Measurements from ENCODE around the gene GFY.
"Not testable (repeated sequence)": the region's sequence is repeated elsewhere in the genome, so short reads cannot be mapped to it uniquely, and the experiment has no call there.

Gene GFY

DNA sequence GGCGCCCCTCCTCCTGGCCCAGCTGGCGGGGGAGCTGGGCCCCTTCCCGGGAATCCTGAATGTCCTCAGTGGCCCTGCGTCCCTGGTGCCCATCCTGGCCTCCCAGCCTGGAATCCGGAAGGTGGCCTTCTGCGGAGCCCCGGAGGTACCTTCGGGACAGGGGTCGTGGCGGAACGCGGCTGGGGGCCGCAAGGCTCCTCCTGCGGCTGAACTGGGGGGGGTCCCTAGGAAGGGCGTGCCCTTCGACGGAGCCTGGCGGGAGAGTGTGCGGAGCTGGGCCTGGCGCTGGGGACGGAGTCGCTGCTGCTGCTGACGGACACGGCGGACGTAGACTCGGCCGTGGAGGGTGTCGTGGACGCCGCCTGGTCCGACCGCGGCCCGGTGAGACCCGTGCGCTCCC, 36.5 kb downstream of the GFY start:
- no peak for DNase-seq (ENCODE audit: low spot score in 2 of 2)
- no peak overlapping the region for H3K27ac Mint-ChIP-seq
- H3K36me3 Mint-ChIP-seq = peaks cover 38% of the 10 kb centered on the region
- ATAC-seq = no peak
- no peak overlapping the region for H3K4me3 Mint-ChIP-seq
- peaks cover 15% of the 10 kb centered on the region for H3K4me1 Mint-ChIP-seq
- H3K9me3 Mint-ChIP-seq = no peaks in the 10 kb centered on the region

DNA sequence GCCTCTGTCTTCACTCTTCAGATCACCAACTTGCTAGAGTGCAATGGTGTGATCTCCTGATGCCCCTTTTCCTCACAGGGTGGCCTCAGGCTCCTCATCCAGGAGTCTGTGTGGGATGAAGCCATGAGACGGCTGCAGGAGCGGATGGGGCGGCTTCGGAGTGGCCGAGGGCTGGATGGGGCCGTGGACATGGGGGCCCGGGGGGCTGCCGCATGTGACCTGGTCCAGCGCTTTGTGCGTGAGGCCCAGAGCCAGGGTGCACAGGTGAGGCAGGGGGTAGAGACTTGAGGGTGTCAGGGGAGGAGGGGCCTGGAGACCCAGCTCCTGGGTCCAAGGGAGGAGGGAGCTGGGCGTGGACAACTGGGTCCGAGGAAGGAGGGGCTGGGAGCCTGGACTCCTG, 37.3 kb downstream of the GFY start:
- Mint-ChIP-seq H3K9me3 (no peaks in the 10 kb centered on the region), H3K36me3 (peaks cover 29% of the 10 kb centered on the region), H3K4me1 (peaks cover 7% of the 10 kb centered on the region), H3K27ac (no peak overlapping the region), H3K4me3 (no peak overlapping the region)
- no peak for DNase-seq (ENCODE audit: low spot score in 2 of 2)
- ATAC-seq = no peak

- no peak for DNase-seq (ENCODE audit: low spot score in 2 of 2)
- Mint-ChIP-seq H3K4me1 (peaks cover 10% of the 10 kb centered on the region), H3K4me3 (no peak overlapping the region), H3K27ac (peak overlapping the region; percentile 81), H3K36me3 (peaks cover 35% of the 10 kb centered on the region), H3K9me3 (no peaks in the 10 kb centered on the region)
- ATAC-seq = no peak
These were observed 39.0 kb downstream of the GFY start for GRCh38 chr19:49463960-49464740.

DNA sequence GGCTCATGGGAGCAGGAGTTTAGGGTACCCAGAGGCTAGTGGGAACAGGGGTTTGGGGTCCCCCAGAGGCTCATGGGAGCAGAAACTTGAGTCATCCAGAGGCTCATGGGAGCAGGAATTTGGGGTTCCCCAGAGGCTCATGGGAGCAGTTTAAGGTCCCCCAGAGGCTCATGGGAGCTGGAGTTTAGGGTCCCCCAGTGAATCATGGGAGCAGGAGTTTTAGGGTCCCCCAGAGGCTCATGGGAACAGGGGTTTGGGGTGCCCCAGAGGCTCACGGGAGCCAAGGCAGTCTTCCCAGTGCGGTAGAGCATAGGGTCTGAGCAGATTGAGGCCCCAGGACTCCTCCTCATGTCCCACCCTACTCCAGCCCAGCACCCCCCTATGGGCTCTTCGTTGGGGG, 40.2 kb downstream of the GFY start:
- H3K4me1 Mint-ChIP-seq = peaks cover 19% of the 10 kb centered on the region

DNA sequence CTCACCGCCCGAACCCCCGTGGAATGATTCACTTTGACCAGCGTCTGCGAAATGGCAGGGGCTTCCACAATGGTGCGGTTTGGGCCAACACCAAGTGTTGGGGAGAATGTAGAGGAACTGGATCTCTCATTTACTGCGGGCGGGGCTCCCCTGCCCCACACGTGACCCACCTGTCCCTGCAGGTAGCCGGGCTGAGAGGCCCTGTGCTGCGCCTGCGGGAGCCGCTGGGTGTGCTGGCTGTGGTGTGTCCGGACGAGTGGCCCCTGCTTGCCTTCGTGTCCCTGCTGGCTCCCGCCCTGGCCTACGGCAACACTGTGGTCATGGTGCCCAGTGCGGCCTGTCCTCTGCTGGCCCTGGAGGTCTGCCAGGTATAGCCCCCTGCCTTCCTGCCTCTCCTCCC, 43.0 kb downstream of the GFY start:
- Mint-ChIP-seq H3K4me3 (peak overlapping the region; percentile 72), H3K27ac (peak overlapping the region; percentile 97), H3K9me3 (no peaks in the 10 kb centered on the region), H3K36me3 (peaks cover 27% of the 10 kb centered on the region), H3K4me1 (peaks cover 40% of the 10 kb centered on the region)
- no peak for ATAC-seq
- DNase-seq (ENCODE audit: low spot score in 2 of 2) = no peak

More for the DNA sequence above, 40.2 kb downstream of the GFY start:
- no peak for ATAC-seq
- Mint-ChIP-seq H3K36me3 (peaks cover 32% of the 10 kb centered on the region), H3K27ac (peak overlapping the region; percentile 81), H3K4me3 (no peak overlapping the region), H3K9me3 (no peaks in the 10 kb centered on the region)
- DNase-seq (ENCODE audit: low spot score in 2 of 2) = no peak

GRCh38 chr19:49468746-49469447, 43.7 kb downstream of the GFY start:
- DNase-seq (ENCODE audit: low spot score in 2 of 2) (peak; percentile 65 to 89), ATAC-seq (peak; percentile 86)
- peak overlapping the region; percentile 72 for H3K4me3 Mint-ChIP-seq
- H3K4me1 Mint-ChIP-seq = peaks cover 44% of the 10 kb centered on the region
- peak overlapping the region; percentile 97 for H3K27ac Mint-ChIP-seq
- H3K36me3 Mint-ChIP-seq = peaks cover 27% of the 10 kb centered on the region
- no peaks in the 10 kb centered on the region for H3K9me3 Mint-ChIP-seq

DNA sequence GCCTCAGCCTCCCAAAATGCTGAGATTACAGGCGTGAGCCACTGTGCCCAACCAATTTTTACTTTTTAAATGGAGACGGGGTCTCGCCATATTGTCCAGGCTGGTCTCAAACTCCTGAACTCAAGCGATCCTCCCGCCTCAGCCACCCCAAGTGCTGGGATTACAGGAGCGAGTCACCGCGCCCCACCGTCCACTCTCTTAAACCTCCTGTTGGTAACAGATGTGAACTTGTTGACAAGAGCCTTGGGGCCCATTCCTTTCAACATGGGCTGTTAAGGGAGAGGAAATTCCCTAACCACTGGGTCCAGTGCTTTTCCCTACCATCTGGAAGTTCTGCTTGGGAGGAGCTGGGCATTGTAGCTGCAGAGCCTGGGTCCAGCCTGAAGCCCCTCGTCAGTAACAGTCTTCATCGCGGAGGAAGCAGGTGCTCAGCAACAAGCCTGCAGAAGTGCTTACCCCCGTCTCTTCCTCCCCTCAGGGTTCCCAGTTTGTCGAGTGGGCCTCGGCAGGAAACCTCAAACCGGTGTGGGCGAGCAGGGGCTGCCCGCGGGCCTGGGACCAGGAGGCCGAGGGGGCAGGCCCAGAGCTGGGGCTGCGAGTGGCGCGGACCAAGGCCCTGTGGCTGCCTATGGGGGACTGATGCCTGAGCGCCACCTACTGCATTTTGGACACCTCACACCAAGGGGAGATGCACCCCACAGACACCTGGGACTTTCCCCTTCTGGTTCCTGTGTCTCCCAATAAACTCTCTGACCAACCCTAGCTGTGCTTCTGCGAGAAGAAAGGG, 44.8 kb downstream of the GFY start:
- Mint-ChIP-seq H3K4me3 (peak overlapping the region; percentile 72), H3K4me1 (peaks cover 53% of the 10 kb centered on the region), H3K36me3 (peaks cover 33% of the 10 kb centered on the region), H3K27ac (peak overlapping the region; percentile 91), H3K9me3 (no peaks in the 10 kb centered on the region)
- DNase-seq (ENCODE audit: low spot score in 2 of 2) (peak; percentile 84 to 95), ATAC-seq (peak; percentile 81)

- Mint-ChIP-seq H3K27ac (peak overlapping the region; percentile 91), H3K4me1 (peaks cover 58% of the 10 kb centered on the region)
- ATAC-seq = no peak
These were observed 45.4 kb downstream of the GFY start for GRCh38 chr19:49470615-49470978.

DNA sequence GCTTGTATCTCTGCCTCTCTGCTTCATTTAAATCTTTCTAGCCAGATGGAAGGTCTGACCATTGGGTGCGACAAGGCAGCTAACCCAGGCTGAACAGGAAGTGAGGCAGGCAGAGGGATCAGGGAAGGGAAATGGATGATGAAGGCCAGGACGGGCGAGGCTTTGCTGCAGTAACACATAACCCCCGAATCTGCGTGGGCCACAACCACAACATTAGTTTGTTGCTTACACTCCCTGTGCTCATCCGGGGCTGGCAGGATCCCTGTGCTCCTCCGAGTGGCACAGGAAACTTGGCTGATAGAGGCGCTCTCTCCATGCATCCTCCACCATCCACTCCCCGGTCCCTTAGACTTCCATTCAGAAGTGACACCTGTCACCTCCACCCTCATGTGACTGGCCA, 47.7 kb downstream of the GFY start:
- H3K9me3 Mint-ChIP-seq = no peaks in the 10 kb centered on the region
- H3K27ac Mint-ChIP-seq = peak overlapping the region; percentile 96
- H3K36me3 Mint-ChIP-seq = peaks cover 61% of the 10 kb centered on the region
- no peak for ATAC-seq
- H3K4me3 Mint-ChIP-seq = peak overlapping the region; percentile 88
- H3K4me1 Mint-ChIP-seq = peaks cover 69% of the 10 kb centered on the region
- DNase-seq (ENCODE audit: low spot score in 2 of 2) = no peak

More at GRCh38 chr19:49470615-49470978, 45.4 kb downstream of the GFY start:
- H3K36me3 Mint-ChIP-seq = peaks cover 38% of the 10 kb centered on the region
- no peak for DNase-seq (ENCODE audit: low spot score in 2 of 2)
- no peaks in the 10 kb centered on the region for H3K9me3 Mint-ChIP-seq
- H3K4me3 Mint-ChIP-seq = peak overlapping the region; percentile 72

- Mint-ChIP-seq H3K4me1 (peaks cover 66% of the 10 kb centered on the region), H3K4me3 (peak overlapping the region; percentile 88), H3K27ac (peak overlapping the region; percentile 96), H3K36me3 (peaks cover 63% of the 10 kb centered on the region)
- not testable (repeated sequence) for ATAC-seq; DNase-seq (ENCODE audit: low spot score in 2 of 2); H3K9me3 Mint-ChIP-seq
These were observed 48.3 kb downstream of the GFY start for GRCh38 chr19:49473501-49473867.

DNA sequence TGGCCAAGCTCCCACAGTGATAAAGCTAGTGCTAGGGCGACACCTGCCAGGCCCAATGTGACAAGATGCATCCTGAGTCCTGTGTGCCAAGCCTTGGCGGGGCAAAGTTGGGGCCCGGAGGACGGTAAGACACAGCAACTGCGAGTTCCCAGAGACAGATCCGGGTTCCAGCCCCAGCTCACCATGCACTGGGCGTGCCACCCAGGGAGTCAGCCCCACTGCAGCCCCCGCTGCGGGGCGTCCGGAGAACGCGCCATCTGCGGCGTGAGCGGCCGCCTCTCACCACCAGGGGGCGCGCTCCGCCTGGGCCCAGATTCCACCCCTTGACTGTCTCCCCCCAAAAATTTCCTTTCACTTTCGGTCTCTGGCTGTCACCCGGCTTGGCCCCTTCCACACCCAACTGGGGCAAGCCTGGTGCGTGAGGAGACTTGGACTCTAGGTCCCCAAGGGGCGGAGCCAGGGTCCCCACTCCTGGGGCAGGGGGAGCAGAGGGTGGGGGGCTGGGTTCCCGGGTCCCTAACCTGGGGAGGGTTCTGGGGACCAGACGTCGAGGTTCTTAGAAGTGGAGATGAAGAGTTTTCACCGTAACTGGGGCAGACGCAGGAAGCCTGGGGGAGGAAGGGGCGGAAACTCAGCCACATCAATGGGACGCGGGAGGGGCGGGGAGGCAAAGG, 48.8 kb downstream of the GFY start, which contains the start of gene FLT3LG:
Gene FLT3LG (plus strand): TSS at position 348 of the 674 bp plus-strand sequence. CDS start 425 bp downstream, outside the sequence.
- Mint-ChIP-seq H3K9me3 (no peaks in the 10 kb centered on the region), H3K36me3 (peaks cover 63% of the 10 kb centered on the region), H3K27ac (peak within 1 kb of the TSS; percentile 96), H3K4me3 (peak within 1 kb of the TSS; percentile 88), H3K4me1 (peaks cover 61% of the 10 kb centered on the region)
- DNase-seq (ENCODE audit: low spot score in 2 of 2) = peak; percentile 93 to 96
- ATAC-seq = peak; percentile 71

DNA sequence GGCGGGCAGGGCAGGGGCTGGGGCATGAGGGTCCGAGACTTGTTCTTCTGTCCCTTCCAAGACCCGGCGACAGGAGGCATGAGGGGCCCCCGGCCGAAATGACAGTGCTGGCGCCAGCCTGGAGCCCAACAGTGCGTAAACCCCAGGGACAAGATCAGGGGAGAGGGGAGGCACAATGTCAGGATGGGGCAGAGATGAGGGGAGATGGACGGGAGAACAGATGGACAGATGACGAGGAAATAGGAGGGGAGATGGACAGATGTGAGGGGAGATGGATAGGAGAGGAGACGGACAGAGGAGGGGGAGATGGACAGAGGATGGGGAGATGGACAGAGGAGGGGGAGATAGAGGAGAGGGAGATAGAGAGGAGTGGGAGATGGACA, 49.3 kb downstream of the GFY start:
- Mint-ChIP-seq H3K27ac (peak overlapping the region; percentile 96), H3K36me3 (peaks cover 64% of the 10 kb centered on the region), H3K4me3 (peak overlapping the region; percentile 88), H3K9me3 (no peaks in the 10 kb centered on the region), H3K4me1 (peaks cover 56% of the 10 kb centered on the region)
- DNase-seq (ENCODE audit: low spot score in 2 of 2) = no peak
- ATAC-seq = no peak

- peaks cover 66% of the 10 kb centered on the region for H3K36me3 Mint-ChIP-seq
- DNase-seq (ENCODE audit: low spot score in 2 of 2) (no peak), ATAC-seq (no peak)
- peak overlapping the region; percentile 88 for H3K4me3 Mint-ChIP-seq
- peak overlapping the region; percentile 96 for H3K27ac Mint-ChIP-seq
- no peaks in the 10 kb centered on the region for H3K9me3 Mint-ChIP-seq
- H3K4me1 Mint-ChIP-seq = peaks cover 50% of the 10 kb centered on the region
These were observed 50.2 kb downstream of the GFY start for GRCh38 chr19:49475191-49475917.

Data from stimulated activated effector memory CD8-positive, alpha-beta T cell treated with anti-CD3 and anti-CD28 coated beads, Interleukin-12 subunit alpha, Interleukin-12 subunit beta, amount 100 ng/mL, for 72 hours (primary cell).